Measurements from ENCODE around the gene CCDC6.

The CCDC6 gene

DNA sequence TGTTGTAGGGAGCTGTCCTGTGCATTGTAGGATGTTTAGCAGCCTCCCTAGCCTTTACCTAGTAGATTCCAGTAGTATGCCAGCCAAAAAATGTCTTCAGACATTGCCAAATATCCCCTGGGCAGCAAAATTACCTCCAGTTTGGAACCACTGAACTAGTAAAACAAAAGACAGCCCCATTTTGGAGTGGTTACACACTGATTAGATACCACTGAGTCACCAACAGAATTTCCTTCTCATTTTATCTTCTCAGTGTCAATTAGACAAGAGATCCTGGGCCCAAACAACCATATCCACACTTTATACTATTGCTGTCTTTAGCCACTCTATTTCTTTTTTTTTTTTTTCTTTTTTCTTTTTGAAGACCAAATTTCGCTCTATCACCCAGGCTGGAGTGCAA lies 3.5 kb upstream of the CCDC6 start:
- TF ChIP-seq, protein P1, sequence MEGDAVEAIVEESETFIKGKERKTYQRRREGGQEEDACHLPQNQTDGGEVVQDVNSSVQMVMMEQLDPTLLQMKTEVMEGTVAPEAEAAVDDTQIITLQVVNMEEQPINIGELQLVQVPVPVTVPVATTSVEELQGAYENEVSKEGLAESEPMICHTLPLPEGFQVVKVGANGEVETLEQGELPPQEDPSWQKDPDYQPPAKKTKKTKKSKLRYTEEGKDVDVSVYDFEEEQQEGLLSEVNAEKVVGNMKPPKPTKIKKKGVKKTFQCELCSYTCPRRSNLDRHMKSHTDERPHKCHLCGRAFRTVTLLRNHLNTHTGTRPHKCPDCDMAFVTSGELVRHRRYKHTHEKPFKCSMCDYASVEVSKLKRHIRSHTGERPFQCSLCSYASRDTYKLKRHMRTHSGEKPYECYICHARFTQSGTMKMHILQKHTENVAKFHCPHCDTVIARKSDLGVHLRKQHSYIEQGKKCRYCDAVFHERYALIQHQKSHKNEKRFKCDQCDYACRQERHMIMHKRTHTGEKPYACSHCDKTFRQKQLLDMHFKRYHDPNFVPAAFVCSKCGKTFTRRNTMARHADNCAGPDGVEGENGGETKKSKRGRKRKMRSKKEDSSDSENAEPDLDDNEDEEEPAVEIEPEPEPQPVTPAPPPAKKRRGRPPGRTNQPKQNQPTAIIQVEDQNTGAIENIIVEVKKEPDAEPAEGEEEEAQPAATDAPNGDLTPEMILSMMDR (IDR thresholded peaks at IDR 0.05; ENCODE audit: insufficient read depth, low read length, poor library complexity, severe bottlenecking) = no peak
- TF ChIP-seq EZH2phosphoT487 (conservative IDR thresholded peaks at IDR 0.05; ENCODE audit: low read length) = no peak
- Histone ChIP-seq H3K4me2 (ENCODE audit: low read depth, low read length, poor library complexity, severe bottlenecking) (no peak overlapping the region), H3K27me3 (ENCODE audit: low read length) (no peaks in the 10 kb centered on the region), H3K79me2 (ENCODE audit: insufficient read depth, low read length) (peaks cover 14% of the 10 kb centered on the region), H3K9me2 (replicated peaks; ENCODE audit: insufficient read depth, low read length) (no peaks in the 10 kb centered on the region), H3K4me3 (ENCODE audit: insufficient read depth, low read length, poor library complexity, severe bottlenecking) (no peak overlapping the region), H3K27ac (ENCODE audit: low read depth, low read length) (no peak overlapping the region), H4K20me1 (ENCODE audit: low read depth, low read length) (no peaks in the 10 kb centered on the region; the same call in 1 of the 2 replicates), H3K9ac (ENCODE audit: low read length) (no peak overlapping the region), H3K36me3 (ENCODE audit: low read length) (no peaks in the 10 kb centered on the region), H3F3A (ENCODE audit: insufficient read depth) (peaks cover 13% of the 10 kb centered on the region), H2AFZ (ENCODE audit: low read depth, low read length, severe bottlenecking) (no peak overlapping the region), H3K9me3 (ENCODE audit: insufficient read depth, low read length) (peaks cover 8% of the 10 kb centered on the region; the same call in 1 of the 2 replicates)

DNA sequence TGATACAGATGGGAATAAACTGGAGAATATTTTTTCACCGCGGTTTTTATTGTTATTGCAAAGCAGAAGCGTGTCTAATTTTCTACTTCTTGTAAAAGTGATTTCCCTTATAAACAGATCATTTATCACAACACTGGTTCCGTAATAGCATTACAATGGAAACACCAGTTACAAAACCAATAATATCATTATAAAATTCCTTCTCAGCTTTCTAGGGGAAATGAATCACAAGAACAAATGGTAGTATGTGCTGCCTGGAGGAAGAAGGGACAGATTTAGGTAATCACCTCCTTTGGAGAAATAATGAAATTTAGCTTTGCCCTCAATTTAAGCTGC lies 2.4 kb upstream of the CCDC6 start:
- peak overlapping the region; percentile 12 for H2AFZ ChIP-seq (ENCODE audit: low read depth, low read length, severe bottlenecking)
- H4K20me1 ChIP-seq (ENCODE audit: low read depth, low read length) = peaks cover 3% of the 10 kb centered on the region; the same call in 1 of the 2 replicates
- H3K9me3 ChIP-seq (ENCODE audit: insufficient read depth, low read length) = peaks cover 4% of the 10 kb centered on the region; the same call in 1 of the 2 replicates
- no peak overlapping the region for H3K9ac ChIP-seq (ENCODE audit: low read length)
- TF ChIP-seq EZH2phosphoT487 (conservative IDR thresholded peaks at IDR 0.05; ENCODE audit: low read length) = no peak
- TF ChIP-seq, protein P1 (IDR thresholded peaks at IDR 0.05; ENCODE audit: insufficient read depth, low read length, poor library complexity, severe bottlenecking) = no peak
- no peak overlapping the region for H3K4me3 ChIP-seq (ENCODE audit: insufficient read depth, low read length, poor library complexity, severe bottlenecking)
- peak overlapping the region; percentile 94 for H3K4me2 ChIP-seq (ENCODE audit: low read depth, low read length, poor library complexity, severe bottlenecking)
- H3K27me3 ChIP-seq (ENCODE audit: low read length) = no peaks in the 10 kb centered on the region
- H3F3A ChIP-seq (ENCODE audit: insufficient read depth) = peaks cover 13% of the 10 kb centered on the region
- H3K36me3 ChIP-seq (ENCODE audit: low read length) = no peaks in the 10 kb centered on the region
- peaks cover 25% of the 10 kb centered on the region for H3K79me2 ChIP-seq (ENCODE audit: insufficient read depth, low read length)
- H3K9me2 ChIP-seq (replicated peaks; ENCODE audit: insufficient read depth, low read length) = no peaks in the 10 kb centered on the region
- no peak overlapping the region for H3K27ac ChIP-seq (ENCODE audit: low read depth, low read length)

DNA sequence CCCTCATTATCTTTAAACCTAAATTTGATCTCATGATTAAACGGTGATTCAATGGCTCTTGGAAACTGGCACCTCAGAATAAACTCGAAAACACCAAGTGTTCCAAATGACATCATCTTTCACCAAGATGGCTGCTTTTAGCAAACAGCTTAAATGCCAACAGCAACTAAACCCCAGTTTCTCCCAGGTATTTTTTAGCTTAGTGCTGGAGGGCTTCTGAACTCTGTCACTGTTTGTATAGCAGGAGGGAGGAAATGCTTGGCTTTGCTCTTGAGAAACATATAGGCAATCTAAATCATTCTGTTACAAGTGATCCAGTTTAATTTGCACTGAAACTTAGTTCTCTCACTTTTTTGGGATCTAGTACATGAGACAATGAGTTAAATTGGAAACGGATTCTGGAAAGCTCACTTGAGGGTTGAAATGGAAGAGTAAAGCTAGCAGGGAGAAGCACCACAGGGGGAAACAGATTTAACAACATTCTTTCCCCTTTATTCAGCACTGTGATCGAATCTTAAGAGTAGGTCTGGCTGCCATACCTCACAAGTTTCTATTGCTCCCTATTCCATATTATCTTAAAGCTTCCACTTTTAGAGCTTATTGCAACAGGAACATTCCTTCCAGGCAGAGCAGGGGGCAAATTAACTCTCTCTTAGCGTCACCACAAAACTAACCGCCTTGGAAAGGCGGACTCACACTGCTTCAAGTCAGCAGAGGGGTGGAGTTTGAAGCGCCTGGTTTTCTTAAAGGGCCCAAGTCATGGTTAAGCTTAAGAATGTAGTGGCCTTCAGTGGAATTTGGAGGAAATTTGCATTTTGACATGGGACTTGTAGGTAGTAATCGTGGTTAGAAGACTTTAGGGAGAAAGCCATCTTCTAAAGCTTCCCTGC lies 1.8 kb upstream of the CCDC6 start:
- Histone ChIP-seq H3K27me3 (ENCODE audit: low read length) (no peaks in the 10 kb centered on the region), H3F3A (ENCODE audit: insufficient read depth) (peaks cover 13% of the 10 kb centered on the region), H3K36me3 (ENCODE audit: low read length) (no peaks in the 10 kb centered on the region), H2AFZ (ENCODE audit: low read depth, low read length, severe bottlenecking) (peak overlapping the region; percentile 12), H3K27ac (ENCODE audit: low read depth, low read length) (peak overlapping the region; percentile 87), H3K4me2 (ENCODE audit: low read depth, low read length, poor library complexity, severe bottlenecking) (peak overlapping the region; percentile 94), H4K20me1 (ENCODE audit: low read depth, low read length) (peaks cover 3% of the 10 kb centered on the region; the same call in 1 of the 2 replicates), H3K9me3 (ENCODE audit: insufficient read depth, low read length) (no peaks in the 10 kb centered on the region), H3K79me2 (ENCODE audit: insufficient read depth, low read length) (peaks cover 31% of the 10 kb centered on the region), H3K9me2 (replicated peaks; ENCODE audit: insufficient read depth, low read length) (no peaks in the 10 kb centered on the region), H3K9ac (ENCODE audit: low read length) (peak overlapping the region; percentile 85), H3K4me3 (ENCODE audit: insufficient read depth, low read length, poor library complexity, severe bottlenecking) (peak overlapping the region; percentile 97)
- no peak for TF ChIP-seq EZH2phosphoT487 (conservative IDR thresholded peaks at IDR 0.05; ENCODE audit: low read length)
- TF ChIP-seq, protein P1 (IDR thresholded peaks at IDR 0.05; ENCODE audit: insufficient read depth, low read length, poor library complexity, severe bottlenecking) = no peak
